IMR-90 (cell line): ENCODE measurements around the gene CLEC4M. TPM values are rescaled to one million over a fixed set of nuclear protein-coding genes. Genes with fewer than 3 reads are reported as not detected.

Source experiments
- ATAC-seq: fragments of 200-7000 bp; cut with Tn5 transposase; 2 replicates; pipeline ENCODE4 v1.9.1; 2020; ENCODE audit warnings: low read depth, mild to moderate bottlenecking, moderate library complexity
- BruUV-seq: library from RNA; stranded (reverse); fragments of 400-500 nt; replicated peaks from 2 replicates; lab custom pipeline; 2021; lab: Mats Ljungman, UMichigan
- CTCF ChIA-PET: fragments of 300-600 bp; formaldehyde crosslinking; extraction: SDS; loops from one replicate; lab custom pipeline; 2021; ENCODE audit warnings: antibody characterized with exemption; lab: Yijun Ruan, JAX
- POLR2A ChIA-PET: fragments of 300-600 bp; sonication (Branson Sonifier 250); formaldehyde crosslinking; loops from one replicate; lab custom pipeline; 2022; ENCODE audit warnings: antibody characterized with exemption; ENCODE audit not compliant: unreplicated experiment; lab: Charles Lee
- DNase-seq: peaks from one replicate; pipeline ENCODE4 v3.0.0; 2013
- H2AFZ ChIP-seq: replicated peaks from 2 replicates; pipeline ENCODE3; 2013; ENCODE audit warnings: low read length, mild to moderate bottlenecking; ENCODE audit not compliant: poor library complexity
- H2AK5ac ChIP-seq: 2 replicates; pipeline ENCODE4 v1.6.1; 2013; ENCODE audit warnings: low read depth, low read length, inconsistent platforms
- H2AK9ac ChIP-seq: replicated peaks from 2 replicates; pipeline ENCODE3; 2013; ENCODE audit warnings: mild to moderate bottlenecking, low read depth, low read length, moderate library complexity; ENCODE audit not compliant: poor library complexity
- H2BK120ac ChIP-seq: 2 replicates; pipeline ENCODE4 v1.6.1; 2013; ENCODE audit warnings: low read depth, low read length, inconsistent platforms
- H2BK15ac ChIP-seq: 3 replicates; pipeline ENCODE4 v1.6.1; 2013; ENCODE audit warnings: low read depth, low read length, inconsistent platforms
- H2BK20ac ChIP-seq: 2 replicates; pipeline ENCODE4 v1.6.1; 2013; ENCODE audit warnings: low read depth, mild to moderate bottlenecking, inconsistent platforms, low read length, moderate library complexity
- H2BK5ac ChIP-seq: 2 replicates; pipeline ENCODE4 v1.6.1; 2013; ENCODE audit warnings: mild to moderate bottlenecking, low read depth, low read length, inconsistent platforms; ENCODE audit not compliant: poor library complexity, severe bottlenecking
- H3K14ac ChIP-seq: replicated peaks from 2 replicates; pipeline ENCODE4 v1.6.1; 2013; ENCODE audit warnings: low read depth, low read length, inconsistent platforms
- H3K18ac ChIP-seq: 2 replicates; pipeline ENCODE4 v1.6.1; 2013; ENCODE audit warnings: low read depth, low read length, control low read depth
- H3K23ac ChIP-seq: 2 replicates; pipeline ENCODE4 v1.6.1; 2013; ENCODE audit warnings: low read depth, low read length, inconsistent platforms
- H3K27ac ChIP-seq: 2 replicates; pipeline ENCODE4 v1.5.1; 2013; ENCODE audit warnings: mild to moderate bottlenecking, control low read depth, low read length; ENCODE audit not compliant: insufficient read depth
- H3K27me3 ChIP-seq: 2 replicates; pipeline ENCODE4 v1.6.1; 2013; ENCODE audit warnings: low read length; ENCODE audit not compliant: control insufficient read depth, insufficient read depth
- H3K36me3 ChIP-seq: 2 replicates; pipeline ENCODE4 v1.6.1; 2013; ENCODE audit warnings: low read length, mixed read lengths; ENCODE audit not compliant: control insufficient read depth, insufficient read depth
- H3K4ac ChIP-seq: 2 replicates; pipeline ENCODE4 v1.6.1; 2013; ENCODE audit warnings: low read depth, low read length, inconsistent platforms
- H3K4me1 ChIP-seq: 2 replicates; pipeline ENCODE4 v1.6.1; 2013; ENCODE audit warnings: low read length, mixed read lengths; ENCODE audit not compliant: control insufficient read depth, insufficient read depth
- H3K4me2 ChIP-seq: 2 replicates; pipeline ENCODE4 v1.6.1; 2013; ENCODE audit warnings: low read depth, mild to moderate bottlenecking, control low read depth, low read length, moderate library complexity
- H3K4me3 ChIP-seq: 2 replicates; pipeline ENCODE4 v1.5.1; 2013; ENCODE audit warnings: low read depth, mild to moderate bottlenecking, control low read depth, low read length, moderate library complexity; ENCODE audit not compliant: insufficient read depth
- H3K56ac ChIP-seq: 2 replicates; pipeline ENCODE4 v1.6.1; 2013; ENCODE audit warnings: low read length, inconsistent platforms; ENCODE audit not compliant: insufficient read depth; ENCODE audit errors: extremely low read depth
- H3K79me1 ChIP-seq, 2 experiments: 2 replicates each; pipeline ENCODE4 v1.6.1; 2013; ENCODE audit warnings: low read length in 2 of 2, inconsistent platforms in 1 of 2, low read depth in 1 of 2
- H3K9ac ChIP-seq: 2 replicates; pipeline ENCODE4 v1.6.1; 2013; ENCODE audit warnings: low read depth, low read length, control low read depth
- H3K9me1 ChIP-seq: 2 replicates; pipeline ENCODE4 v1.6.1; 2013; ENCODE audit warnings: low read length, inconsistent platforms; ENCODE audit not compliant: insufficient read depth
- H3K9me3 ChIP-seq: 2 replicates; pipeline ENCODE4 v1.6.1; 2013; ENCODE audit warnings: low read length; ENCODE audit not compliant: control insufficient read depth, insufficient read depth
- H4K20me1 ChIP-seq: 2 replicates; pipeline ENCODE4 v1.6.1; 2013; ENCODE audit warnings: low read length, inconsistent platforms; ENCODE audit not compliant: insufficient read depth
- H4K5ac ChIP-seq: 2 replicates; pipeline ENCODE4 v1.6.1; 2013; ENCODE audit warnings: mild to moderate bottlenecking, low read depth, low read length, control low read depth
- H4K8ac ChIP-seq, 2 experiments: 2 replicates each; pipeline ENCODE4 v1.6.1; 2013; ENCODE audit warnings: low read depth in 2 of 2, low read length in 2 of 2, control low read depth in 1 of 2, inconsistent platforms in 1 of 2
- H4K91ac ChIP-seq: 2 replicates; pipeline ENCODE4 v1.6.1; 2013; ENCODE audit warnings: low read depth, low read length, inconsistent platforms; ENCODE audit not compliant: insufficient read depth
- BHLHE40 ChIP-seq: fragments of 150-350 bp; IDR thresholded peaks from 2 replicates; pipeline ENCODE4 v1.6.1; 2016; ENCODE audit warnings: mild to moderate bottlenecking, low read depth, low read length
- CEBPB ChIP-seq: IDR thresholded peaks from 2 replicates; pipeline ENCODE4 v1.6.1; 2012; ENCODE audit warnings: low read depth, low read length, improper control_type of control experiment
- CTCF ChIP-seq: conservative IDR thresholded peaks from 2 replicates; pipeline ENCODE4 v1.5.1; 2012; ENCODE audit warnings: mild to moderate bottlenecking, low read depth, low read length, improper control_type of control experiment
- ELK1 ChIP-seq: fragments of 150-350 bp; IDR thresholded peaks from 2 replicates; pipeline ENCODE4 v1.6.1; 2016; ENCODE audit warnings: low read depth, mild to moderate bottlenecking, low read length, moderate library complexity, borderline replicate concordance
- FOS ChIP-seq: fragments of 150-350 bp; IDR thresholded peaks from 2 replicates; pipeline ENCODE4 v1.6.1; 2016; ENCODE audit warnings: low read depth, low read length
- NFE2L2 ChIP-seq: fragments of 150-350 bp; IDR thresholded peaks from 2 replicates; pipeline ENCODE4 v1.6.1; 2016; ENCODE audit warnings: low read depth, mild to moderate bottlenecking, low read length
- RAD21 ChIP-seq: IDR thresholded peaks from 2 replicates; pipeline ENCODE4 v1.6.1; 2012; ENCODE audit warnings: low read length, improper control_type of control experiment
- USF2 ChIP-seq: fragments of 150-350 bp; IDR thresholded peaks from 2 replicates; pipeline ENCODE4 v1.6.1; 2017; ENCODE audit warnings: mild to moderate bottlenecking, antibody characterized with exemption, low read length, low read depth
- WGBS, 2 experiments: methylation state at CpG; one replicate each; pipeline versions ENCODE4 v1.1.5 to v1.1.7; 2013; ENCODE audit warnings: missing lambda C conversion rate in 2 of 2; ENCODE audit not compliant: insufficient read length in 1 of 2; ENCODE audit errors: extremely low coverage in 2 of 2; 5-methylcytosine and 5-hydroxymethylcytosine counted together
- dilution Hi-C: fragments of 300-500 bp; cut with HindIII; formaldehyde crosslinking; loops from one replicate; pipeline ENCODE4 v1.14.3; 2018; ENCODE audit warnings: low sequenced_read_pairs; ENCODE audit not compliant: unreplicated experiment
- in situ Hi-C: fragments of 300-500 bp; cut with MboI; formaldehyde crosslinking; loops from 3 replicates; pipeline ENCODE4 v1.14.3; 2019; ENCODE audit warnings: low sequenced_read_pairs, inconsistent platforms, mixed read lengths
- intact Hi-C: fragments of 100-400 bp; cut with micrococcal nuclease; formaldehyde crosslinking; loops from 2 replicates; pipeline ENCODE4 v1.10.0; 2022
- polyA plus RNA-seq, 3 experiments: library from polyadenylated mRNA; depleted of rRNA; stranded (reverse); fragments of >200 nt; gene quantifications; 2 replicates each; pipeline ENCODE4 v1.2.3, GENCODE V29; 2012; ENCODE audit warnings: low replicate concordance in 1 of 3
- total RNA-seq: library from RNA; depleted of rRNA; stranded (reverse); fragments of >200 nt; gene quantifications from 2 replicates; pipeline ENCODE4 v1.2.3, GENCODE V29; 2012

Gene CLEC4M
- total and polyA plus RNA-seq, 2 of the 4 experiments (the other 2 are of a cell fraction) = not detected

GRCh38 chr19:7748756-7749155, 14.3 kb upstream of the CLEC4M start:
- TF ChIP-seq CTCF (no peak; the same call in 1 of the 2 replicates), USF2 (no peak), NFE2L2 (no peak), ELK1 (no peak), RAD21 (peak; percentile 23), CEBPB (no peak), BHLHE40 (no peak), FOS (no peak)
- H2BK120ac ChIP-seq = no peak overlapping the region
- no peak overlapping the region for H2AFZ ChIP-seq
- ChIA-PET CTCF (no interaction called here), POLR2A (no interaction called here)
- in situ Hi-C loops (no loop called here), intact Hi-C loops (no loop called here), dilution Hi-C loops (no loop called here)
- no peaks in the 10 kb centered on the region for H4K20me1 ChIP-seq
- no TSS peak for BruUV-seq
- H3K18ac ChIP-seq = no peak overlapping the region
- H4K8ac ChIP-seq = no peak overlapping the region
- H2BK20ac ChIP-seq = no peak overlapping the region
- no peak overlapping the region for H2AK5ac ChIP-seq
- H3K9ac ChIP-seq = no peak overlapping the region
- no peak overlapping the region for H3K4ac ChIP-seq
- no peak overlapping the region for H3K27ac ChIP-seq
- H3K4me2 ChIP-seq = no peak overlapping the region
- H2BK5ac ChIP-seq = no peak overlapping the region
- H4K91ac ChIP-seq = no peak overlapping the region
- no peak overlapping the region for H3K56ac ChIP-seq
- no peaks in the 10 kb centered on the region for H3K4me1 ChIP-seq
- WGBS, 2 experiments = no CpG with 5 or more reads among the region's 4 CpGs
- H3K36me3 ChIP-seq = no peaks in the 10 kb centered on the region
- peaks cover 3% of the 10 kb centered on the region; the same call in 1 of the 2 replicates for H3K27me3 ChIP-seq
- ATAC-seq (peak; percentile 48), DNase-seq (peak; percentile 7)
- H2AK9ac ChIP-seq = no peak overlapping the region
- H3K9me3 ChIP-seq = no peaks in the 10 kb centered on the region
- no peak overlapping the region for H3K23ac ChIP-seq
- H3K79me1 ChIP-seq = no peaks in the 10 kb centered on the region
- no peak overlapping the region for H3K4me3 ChIP-seq
- no peak overlapping the region for H2BK15ac ChIP-seq
- H3K14ac ChIP-seq = no peak overlapping the region
- H3K9me1 ChIP-seq = peaks cover 3% of the 10 kb centered on the region; the same call in 1 of the 2 replicates
- no peak overlapping the region for H4K5ac ChIP-seq
